ENCODE data around the gene BLMH. TPM values are rescaled to one million over a fixed set of nuclear protein-coding genes. Genes with fewer than 3 reads are reported as not detected.

BLMH gene
- total RNA-seq, 1 experiment from 2014 or later = 24.0 TPM

DNA sequence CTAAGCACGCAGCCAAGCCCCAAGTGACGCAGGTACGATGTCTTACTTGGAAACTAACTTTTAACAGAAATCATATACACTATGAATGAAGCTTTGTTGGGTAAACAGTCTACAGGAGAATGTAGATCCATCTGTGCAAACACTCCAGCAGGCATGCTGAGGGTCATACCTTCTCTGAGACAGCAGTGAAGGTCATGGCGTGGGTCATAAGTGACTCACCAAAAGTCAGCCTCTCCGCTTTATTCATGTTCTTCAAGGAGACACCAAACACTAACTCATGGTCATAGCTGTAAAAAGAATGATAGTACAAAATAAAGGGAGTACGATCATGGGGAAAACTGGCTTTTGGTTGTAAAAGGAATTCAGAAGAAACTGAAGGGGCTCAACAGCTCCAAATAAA lies 20.6 kb downstream of the BLMH start:
- no peak for DNase-seq (ENCODE audit: low read depth, low spot score)
- in situ Hi-C loops (cut with HindIII; ENCODE audit: low pct_unique_long_range_greater_than_20kb, low sequenced_read_pairs) = no loop called here

DNA sequence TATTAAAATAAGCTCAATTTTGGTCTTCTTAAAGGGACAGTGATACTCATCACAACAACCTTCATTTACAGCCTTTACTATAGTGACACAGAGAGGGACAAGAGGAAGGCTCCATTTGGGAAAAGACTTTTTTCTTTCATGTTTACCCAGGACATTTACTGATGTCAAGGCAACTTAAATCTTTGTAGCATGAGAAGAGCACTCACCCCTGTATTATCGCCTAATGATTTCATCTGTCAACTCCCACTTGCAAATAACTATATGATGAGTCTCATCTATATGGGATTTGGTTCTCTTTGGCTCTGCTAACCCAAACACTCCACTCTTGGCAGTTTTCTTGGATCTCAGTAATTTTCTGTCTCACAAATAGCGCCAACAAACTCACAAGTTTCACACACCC lies 24.1 kb downstream of the BLMH start:
- no peak for DNase-seq (ENCODE audit: low read depth, low spot score)
- in situ Hi-C loops (cut with HindIII; ENCODE audit: low pct_unique_long_range_greater_than_20kb, low sequenced_read_pairs) = no loop called here

DNA sequence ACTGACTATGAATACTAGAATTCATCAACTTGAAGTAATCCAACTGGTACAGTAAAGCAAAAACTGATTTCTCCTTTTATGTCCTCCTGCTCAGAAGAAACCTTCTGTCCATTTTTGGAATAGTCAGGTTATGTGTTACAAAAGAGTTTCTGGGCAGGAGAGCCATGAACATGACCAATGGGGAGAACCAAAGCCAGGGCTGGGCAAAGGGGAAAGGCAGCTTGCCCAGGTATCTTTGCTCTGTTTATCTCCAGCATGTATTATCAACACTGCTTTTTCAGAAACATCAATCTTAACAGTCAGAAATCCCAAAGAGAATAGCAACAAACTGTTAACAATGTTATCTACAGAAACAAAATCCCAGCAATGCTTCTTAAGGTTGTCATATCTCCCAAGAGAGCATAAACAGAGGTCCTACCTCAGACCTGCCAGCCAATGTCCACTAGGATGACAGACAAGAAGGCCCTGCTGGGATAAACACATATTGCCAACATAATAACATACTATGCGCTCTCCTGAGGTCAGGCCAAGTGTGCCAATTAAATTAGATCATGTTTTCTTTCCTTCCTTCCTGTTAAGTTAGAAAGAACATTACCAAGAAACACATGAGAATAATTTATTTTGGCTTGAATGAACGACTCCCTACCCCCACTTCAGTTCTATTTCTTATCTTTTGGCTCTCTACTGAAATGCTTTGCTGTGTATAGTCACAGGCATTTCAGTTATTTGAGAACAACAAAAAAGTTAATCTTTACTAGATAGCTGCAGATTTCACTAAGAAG lies 28.0 kb downstream of the BLMH start:
- DNase-seq (ENCODE audit: low read depth, low spot score) = no peak
- in situ Hi-C loops (cut with HindIII; ENCODE audit: low pct_unique_long_range_greater_than_20kb, low sequenced_read_pairs) = no loop called here

DNA sequence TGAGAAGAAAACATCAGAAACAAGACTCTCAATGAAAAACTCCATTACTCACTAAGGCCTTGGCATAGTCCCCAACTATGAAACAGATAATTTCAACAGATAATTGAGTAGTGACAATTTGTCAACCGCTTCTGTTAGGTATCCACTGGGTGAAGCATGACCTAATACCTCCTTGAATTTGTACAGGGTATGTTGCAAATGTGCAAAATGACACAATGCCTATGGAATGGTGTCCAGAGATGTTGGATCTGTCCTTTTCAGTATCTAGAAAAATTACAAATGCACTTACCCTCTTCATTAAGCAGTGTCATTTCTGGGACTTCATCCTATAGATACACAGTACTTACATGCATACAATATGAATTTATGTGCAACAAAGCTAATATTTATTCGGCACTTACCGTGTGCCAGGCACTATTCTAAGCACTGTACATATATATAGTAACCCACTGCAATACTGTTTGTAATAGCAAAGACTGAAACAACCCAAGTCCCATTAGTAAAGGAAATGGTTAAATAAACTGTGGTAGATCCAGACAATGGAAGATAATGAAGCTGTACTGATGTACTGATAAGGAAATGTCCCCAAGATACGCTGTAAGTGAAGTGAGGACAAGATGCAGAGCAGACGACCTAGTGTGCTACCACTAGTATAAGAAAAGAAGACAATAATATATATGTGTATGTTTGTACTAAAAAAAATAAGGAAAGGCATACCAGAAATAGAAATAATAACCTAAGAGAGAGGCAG lies 34.8 kb downstream of the BLMH start:
- in situ Hi-C loops (cut with HindIII; ENCODE audit: low pct_unique_long_range_greater_than_20kb, low sequenced_read_pairs) = no loop called here
- no peak for DNase-seq (ENCODE audit: low read depth, low spot score)

DNA sequence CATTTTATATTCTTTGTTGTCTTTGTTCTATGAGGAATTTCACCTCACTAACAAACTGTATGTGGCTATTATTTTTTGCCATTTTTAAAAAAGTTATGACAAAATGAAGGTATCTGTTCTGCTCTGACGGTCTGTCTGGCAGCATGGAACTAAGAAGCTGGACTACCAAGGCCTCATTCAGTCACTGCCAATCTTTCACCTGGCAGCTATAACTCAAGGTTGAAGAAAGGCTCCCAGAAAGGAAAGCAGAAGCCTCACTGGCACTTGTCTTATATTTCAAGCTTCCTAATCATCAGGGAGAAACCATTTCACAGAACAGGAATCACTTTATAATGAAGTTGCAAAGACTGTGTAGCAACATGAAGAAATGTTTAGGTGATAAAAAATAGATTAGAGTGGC lies 37.6 kb downstream of the BLMH start:
- in situ Hi-C loops (cut with HindIII; ENCODE audit: low pct_unique_long_range_greater_than_20kb, low sequenced_read_pairs) = no loop called here
- no peak for DNase-seq (ENCODE audit: low read depth, low spot score)

DNA sequence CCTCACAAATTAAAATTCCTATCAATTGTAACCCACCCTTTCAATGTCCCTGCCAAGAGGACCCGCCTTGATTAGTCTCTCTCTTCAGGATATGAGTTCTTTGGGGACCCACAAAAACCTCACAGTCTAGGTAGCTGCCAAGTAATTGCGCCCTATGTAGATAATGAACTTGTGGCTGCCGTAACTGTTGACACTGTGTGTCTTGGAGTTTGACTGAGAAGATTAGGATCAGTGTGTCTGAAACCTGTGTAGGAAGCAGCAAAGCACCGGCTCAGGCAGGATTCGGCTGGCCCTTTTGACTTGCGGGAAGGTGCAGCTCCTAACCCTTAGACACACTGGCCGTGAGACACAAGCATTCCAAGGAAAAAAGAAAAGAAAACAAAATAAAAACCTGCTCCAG lies 38.4 kb downstream of the BLMH start:
- no peak for DNase-seq (ENCODE audit: low read depth, low spot score)
- in situ Hi-C loops (cut with HindIII; ENCODE audit: low pct_unique_long_range_greater_than_20kb, low sequenced_read_pairs) = no loop called here

DNA sequence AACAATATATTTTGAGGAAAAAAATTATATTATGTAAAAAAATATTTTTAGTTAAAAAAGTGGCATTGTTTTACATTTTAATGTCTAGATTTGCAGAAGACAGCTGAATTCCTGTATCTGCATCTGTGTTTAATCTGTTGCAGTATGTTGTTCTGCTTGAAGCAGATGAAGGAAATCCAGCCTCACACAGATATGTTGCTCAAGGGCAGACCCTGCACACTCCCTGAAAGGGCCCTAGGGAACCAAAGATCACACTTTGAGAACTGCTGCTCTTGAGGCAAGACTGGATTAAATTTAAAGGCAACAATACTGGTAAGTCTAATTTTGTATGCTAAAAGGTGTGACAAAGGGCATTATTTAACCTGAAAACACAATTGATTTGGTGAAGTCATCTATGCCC lies 39.8 kb downstream of the BLMH start:
- in situ Hi-C loops (cut with HindIII; ENCODE audit: low pct_unique_long_range_greater_than_20kb, low sequenced_read_pairs) = no loop called here
- DNase-seq (ENCODE audit: low read depth, low spot score) = no peak

DNA sequence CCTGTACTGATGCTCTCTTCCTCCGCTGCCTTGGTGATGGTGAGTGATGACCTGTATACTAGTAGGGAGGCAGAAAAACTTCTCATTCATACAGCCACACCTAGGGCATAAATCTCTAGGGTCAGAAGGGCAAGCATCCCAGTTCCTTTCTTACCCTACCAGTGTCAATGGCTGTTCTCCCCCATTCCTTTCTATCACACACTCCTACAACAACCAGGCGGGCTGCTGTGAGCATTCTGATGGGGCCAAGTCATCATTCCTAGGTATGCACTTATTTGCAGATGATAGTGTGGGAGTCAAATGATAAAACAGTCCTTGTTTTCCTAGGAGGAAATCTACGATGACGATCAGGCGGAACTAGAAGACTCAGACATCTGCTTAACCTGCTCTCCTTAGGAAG lies 42.3 kb downstream of the BLMH start:
- no peak for DNase-seq (ENCODE audit: low read depth, low spot score)
- in situ Hi-C loops (cut with HindIII; ENCODE audit: low pct_unique_long_range_greater_than_20kb, low sequenced_read_pairs) = no loop called here

DNA sequence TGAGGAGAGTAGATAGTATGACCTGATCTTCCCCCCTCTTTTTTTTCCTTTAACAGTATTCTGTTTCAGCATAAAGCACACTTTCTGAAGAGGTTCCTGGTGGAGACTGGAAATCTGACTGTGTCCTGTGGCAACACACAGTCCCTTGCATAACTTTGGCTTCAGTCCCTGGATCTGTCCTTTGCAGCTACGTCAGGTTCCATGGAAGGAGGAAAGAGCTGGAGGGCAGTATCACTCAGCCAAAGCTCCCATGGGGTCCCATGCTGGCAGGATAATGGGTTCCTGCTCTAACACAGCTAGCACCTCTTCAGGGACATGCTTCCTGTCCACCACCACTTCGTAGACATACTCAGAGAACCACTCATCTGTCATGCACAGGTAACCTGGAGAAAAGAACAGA lies 43.0 kb downstream of the BLMH start:
- in situ Hi-C loops (cut with HindIII; ENCODE audit: low pct_unique_long_range_greater_than_20kb, low sequenced_read_pairs) = no loop called here
- no peak for DNase-seq (ENCODE audit: low read depth, low spot score)

DNA sequence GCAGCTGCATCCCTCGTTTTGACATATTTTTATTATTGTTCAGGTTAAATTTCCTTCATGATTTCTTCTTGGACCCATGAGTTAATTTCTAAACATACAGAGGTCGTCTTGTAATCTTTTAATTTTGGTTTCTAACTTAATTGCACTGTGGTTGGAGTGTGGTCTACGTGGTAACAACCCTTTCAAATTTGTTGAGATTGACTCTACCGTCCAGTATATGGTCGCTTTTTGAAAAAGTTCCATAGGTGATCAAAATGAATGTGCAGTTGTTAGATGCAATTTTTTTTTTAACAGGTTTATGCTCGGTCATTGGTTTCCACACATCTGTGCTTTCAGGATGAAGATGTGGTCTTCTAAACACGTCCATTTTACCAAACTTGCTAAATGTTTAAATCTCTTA lies 45.3 kb downstream of the BLMH start:
- in situ Hi-C loops (cut with HindIII; ENCODE audit: low pct_unique_long_range_greater_than_20kb, low sequenced_read_pairs) = no loop called here

DNA sequence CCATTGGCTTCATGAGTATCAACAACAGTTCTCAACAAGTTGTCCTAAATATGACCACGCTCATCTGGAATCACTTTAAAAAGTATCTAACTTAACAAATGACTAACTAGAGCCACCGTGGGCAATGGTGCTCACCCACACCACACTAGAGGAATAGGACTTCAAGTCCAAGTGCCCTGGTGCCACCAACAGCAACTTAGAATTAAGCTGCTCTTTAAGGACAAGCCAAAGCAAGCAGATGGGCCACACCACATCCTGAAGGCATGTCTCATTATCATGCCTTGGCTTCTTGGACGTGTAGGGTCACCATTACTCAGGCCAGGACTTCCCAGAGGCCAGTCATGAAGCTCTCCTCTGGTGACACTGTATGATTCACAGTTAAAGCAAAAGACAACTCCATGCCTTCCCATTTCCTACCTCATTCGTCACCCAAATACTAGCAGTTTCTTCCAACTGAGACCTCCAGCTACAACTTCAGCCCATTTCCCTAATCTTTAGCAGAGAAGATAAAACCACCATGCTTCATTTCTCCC lies 46.8 kb downstream of the BLMH start:
- in situ Hi-C loops (cut with HindIII; ENCODE audit: low pct_unique_long_range_greater_than_20kb, low sequenced_read_pairs) = no loop called here
- DNase-seq (ENCODE audit: low read depth, low spot score) = no peak

More for the DNA sequence above, 45.3 kb downstream of the BLMH start:
- DNase-seq (ENCODE audit: low read depth, low spot score) = no peak

DNA sequence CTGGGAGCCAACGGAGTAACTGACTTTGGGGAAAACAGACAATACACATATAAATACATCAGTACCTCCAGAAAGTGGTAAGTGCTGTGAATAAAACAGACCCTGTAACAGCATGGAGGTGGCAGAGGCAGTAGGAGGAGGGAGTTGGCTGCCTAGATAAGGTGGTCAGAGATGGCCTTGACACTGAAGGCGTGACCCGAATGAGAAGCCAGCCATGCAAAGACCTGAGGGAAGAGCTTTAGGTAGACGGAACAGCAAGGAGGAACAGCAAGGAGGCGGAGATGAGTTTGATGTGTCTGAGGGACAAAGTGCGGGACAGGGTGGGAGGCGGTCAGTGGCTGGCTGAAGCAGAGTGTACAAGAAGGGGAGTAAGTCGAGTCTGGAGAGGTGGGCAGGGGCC lies 48.2 kb downstream of the BLMH start:
- DNase-seq (ENCODE audit: low read depth, low spot score) = no peak
- in situ Hi-C loops (cut with HindIII; ENCODE audit: low pct_unique_long_range_greater_than_20kb, low sequenced_read_pairs) = no loop called here

DNA sequence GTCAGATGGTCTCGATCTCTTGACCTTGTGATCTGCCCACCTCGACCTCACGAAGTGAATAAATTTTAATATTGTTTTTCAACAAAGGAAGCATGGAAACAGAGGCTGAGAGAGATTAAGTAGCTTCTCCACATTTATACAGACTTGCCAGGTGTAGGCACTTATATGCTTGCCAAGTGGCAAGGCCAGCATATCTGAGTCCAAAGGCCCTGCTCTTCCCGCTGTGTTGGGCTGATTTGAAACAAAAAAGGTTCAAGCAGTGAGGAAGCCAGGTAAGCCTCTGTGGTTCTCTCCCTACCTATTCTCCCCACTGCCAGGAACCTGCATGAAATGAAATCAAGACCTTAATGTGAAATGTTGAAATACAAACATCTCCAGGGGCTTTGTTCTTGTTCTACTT lies 48.7 kb downstream of the BLMH start:
- in situ Hi-C loops (cut with HindIII; ENCODE audit: low pct_unique_long_range_greater_than_20kb, low sequenced_read_pairs) = no loop called here

DNA sequence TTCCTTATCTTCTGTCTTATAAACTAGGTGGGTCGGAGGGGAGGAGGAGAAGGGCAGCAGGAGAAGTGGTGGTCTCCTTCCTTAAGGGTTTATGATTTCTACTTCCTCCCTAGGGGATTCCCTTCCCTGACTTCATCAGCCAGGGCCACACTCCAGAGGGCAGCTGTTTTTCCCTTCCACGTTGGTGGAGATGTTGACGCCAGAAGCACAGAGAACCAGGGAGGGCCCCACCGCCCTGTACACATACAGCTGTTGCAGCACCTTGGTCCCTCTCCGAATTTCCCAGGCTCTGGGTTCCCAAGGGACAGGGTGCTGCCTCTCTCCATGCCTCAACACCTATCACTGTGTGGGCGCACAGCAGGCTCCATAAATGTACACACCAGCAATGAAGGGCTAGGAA lies 50.7 kb downstream of the BLMH start:
- no peak for DNase-seq (ENCODE audit: low read depth, low spot score)
- in situ Hi-C loops (cut with HindIII; ENCODE audit: low pct_unique_long_range_greater_than_20kb, low sequenced_read_pairs) = no loop called here

More for the DNA sequence above, 48.7 kb downstream of the BLMH start:
- no peak for DNase-seq (ENCODE audit: low read depth, low spot score)

DNA sequence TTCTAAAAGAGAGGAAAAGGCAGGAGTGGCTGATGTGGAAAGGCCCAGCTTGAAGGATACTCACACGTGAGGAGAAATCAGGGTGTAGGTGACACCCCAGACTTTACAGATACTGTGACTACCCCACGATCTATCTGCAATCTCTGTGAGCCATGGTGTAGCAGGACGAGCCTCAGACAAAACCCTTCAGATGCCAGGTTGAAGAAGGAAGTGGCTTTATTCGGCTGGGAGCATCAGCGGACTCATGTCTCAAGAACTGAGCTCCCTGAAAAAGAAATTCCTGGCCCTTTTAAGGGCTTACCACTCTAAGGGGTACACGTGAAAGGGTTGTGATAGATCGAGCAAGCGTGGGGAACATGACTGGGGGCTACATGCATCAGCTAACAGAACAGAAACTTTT lies 51.6 kb downstream of the BLMH start:
- in situ Hi-C loops (cut with HindIII; ENCODE audit: low pct_unique_long_range_greater_than_20kb, low sequenced_read_pairs) = no loop called here
- no peak for DNase-seq (ENCODE audit: low read depth, low spot score)

DNA sequence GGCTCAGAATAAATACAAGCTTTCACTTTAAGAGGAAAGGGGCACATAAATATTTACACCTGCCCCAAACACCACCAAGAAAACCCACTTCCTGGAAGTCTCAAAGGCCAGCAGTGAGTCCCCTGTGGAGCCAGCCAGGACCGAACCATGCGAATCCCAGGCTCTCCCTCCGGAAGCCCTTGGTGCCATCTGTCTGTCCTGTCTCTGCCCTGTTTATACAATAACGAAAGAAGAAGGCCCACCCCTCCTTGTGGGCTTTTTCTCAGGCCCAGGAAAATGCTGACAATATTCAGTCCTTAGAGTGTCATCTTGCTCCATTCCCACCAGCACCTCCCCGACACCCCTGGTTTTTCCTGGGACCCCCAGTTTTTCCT lies 52.7 kb downstream of the BLMH start:
- in situ Hi-C loops (cut with HindIII; ENCODE audit: low pct_unique_long_range_greater_than_20kb, low sequenced_read_pairs) = no loop called here
- no peak for DNase-seq (ENCODE audit: low read depth, low spot score)

DNA sequence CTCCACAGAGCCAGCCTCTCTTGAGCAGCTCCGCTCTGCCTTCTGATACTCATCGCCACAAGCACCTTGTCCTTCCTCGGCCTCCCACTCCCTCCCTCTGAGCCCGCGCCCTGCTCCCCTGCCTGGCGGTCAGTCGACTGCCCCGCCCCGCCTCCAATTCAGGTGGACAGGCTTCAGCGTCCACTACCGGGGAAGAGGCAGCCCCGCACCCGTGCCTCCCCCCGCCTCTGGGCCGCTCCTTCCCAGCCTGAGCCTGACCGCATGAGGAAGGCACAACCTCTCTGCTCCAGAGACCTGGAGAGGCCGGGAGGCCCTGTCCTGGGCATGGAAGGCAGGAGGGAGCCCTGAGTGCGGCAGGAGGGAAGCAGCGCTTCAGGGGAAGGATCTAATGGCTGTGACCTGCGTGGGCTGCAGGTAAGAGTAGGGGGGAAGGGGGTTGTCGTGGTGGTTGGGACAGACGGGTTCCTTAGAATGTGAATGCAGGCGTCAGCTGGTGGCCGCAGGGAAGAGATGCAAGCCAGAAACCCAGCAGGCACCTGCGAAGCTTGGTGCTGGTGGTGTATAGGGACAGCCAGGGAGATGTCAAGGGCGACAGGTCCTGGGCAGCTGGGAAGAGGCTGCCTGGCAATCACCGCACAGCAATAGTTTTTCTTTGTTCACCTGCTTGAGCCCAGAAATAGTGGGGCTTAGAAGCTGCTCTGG lies 53.2 kb downstream of the BLMH start:
- in situ Hi-C loops (cut with HindIII; ENCODE audit: low pct_unique_long_range_greater_than_20kb, low sequenced_read_pairs) = no loop called here
- no peak for DNase-seq (ENCODE audit: low read depth, low spot score)

DNA sequence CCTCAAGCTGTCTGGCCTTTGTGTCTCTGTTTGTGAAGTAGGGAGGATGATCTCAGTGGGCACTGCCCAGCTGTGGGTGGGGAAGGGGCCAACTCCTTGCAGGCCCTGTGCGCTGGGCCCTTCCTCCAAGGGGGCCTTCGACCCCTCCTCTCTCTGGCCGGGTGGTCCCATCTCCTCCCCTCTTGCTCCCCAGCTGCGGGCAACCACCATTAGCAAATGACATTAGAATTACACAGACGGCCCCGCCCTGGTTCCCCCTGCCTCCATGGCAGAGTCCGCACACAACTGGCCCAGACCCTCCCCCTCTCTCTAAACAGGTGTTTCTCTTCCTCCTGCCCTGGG lies 53.8 kb downstream of the BLMH start:
- in situ Hi-C loops (cut with HindIII; ENCODE audit: low pct_unique_long_range_greater_than_20kb, low sequenced_read_pairs) = no loop called here

More for the DNA sequence above, 53.8 kb downstream of the BLMH start:
- DNase-seq (ENCODE audit: low read depth, low spot score) = no peak
